Neutrophil (primary cell): ENCODE measurements around the gene FBN2.

Experiments
- H3K27ac ChIP-seq: fragments of 200-600 bp; sonication (generic); 2 replicates; pipeline ENCODE4 v1.5.1; 2016; ENCODE audit warnings: mild to moderate bottlenecking, moderate library complexity
- H3K27me3 ChIP-seq: fragments of 200-600 bp; sonication (generic); 2 replicates; pipeline ENCODE4 v1.6.0; 2016; ENCODE audit warnings: mild to moderate bottlenecking
- H3K36me3 ChIP-seq: fragments of 200-600 bp; sonication (generic); 2 replicates; pipeline ENCODE4 v1.5.1; 2017
- H3K4me1 ChIP-seq, 2 experiments: fragments of 200-600 bp in 1 of 2; sonication (generic) in 1 of 2; 1 replicate in 1 of 2; 2 replicates in 1 of 2; pipeline versions ENCODE4 v1.5.1 to v1.6.1; 2013 to 2016; ENCODE audit warnings: low read depth in 1 of 2, low read length in 1 of 2, mild to moderate bottlenecking in 1 of 2, moderate library complexity in 1 of 2; ENCODE audit not compliant: control insufficient read depth in 1 of 2, insufficient read depth in 1 of 2
- H3K4me3 ChIP-seq, 2 experiments: fragments of 200-600 bp in 1 of 2; sonication (generic) in 1 of 2; 1 replicate in 1 of 2; 2 replicates in 1 of 2; pipeline ENCODE4 v1.5.1; 2013 to 2016; ENCODE audit warnings: low read depth in 1 of 2, low read length in 1 of 2, mild to moderate bottlenecking in 1 of 2, moderate library complexity in 1 of 2
- H3K9me3 ChIP-seq: fragments of 200-600 bp; sonication (generic); 2 replicates; pipeline ENCODE4 v1.5.1; 2016
- TF ChIP-seq, protein P1 (sequence below): fragments of 200-600 bp; sonication (generic); IDR thresholded peaks from 2 replicates; pipeline ENCODE4 v1.5.1; 2016; ENCODE audit warnings: antibody characterized with exemption

FBN2 gene

DNA sequence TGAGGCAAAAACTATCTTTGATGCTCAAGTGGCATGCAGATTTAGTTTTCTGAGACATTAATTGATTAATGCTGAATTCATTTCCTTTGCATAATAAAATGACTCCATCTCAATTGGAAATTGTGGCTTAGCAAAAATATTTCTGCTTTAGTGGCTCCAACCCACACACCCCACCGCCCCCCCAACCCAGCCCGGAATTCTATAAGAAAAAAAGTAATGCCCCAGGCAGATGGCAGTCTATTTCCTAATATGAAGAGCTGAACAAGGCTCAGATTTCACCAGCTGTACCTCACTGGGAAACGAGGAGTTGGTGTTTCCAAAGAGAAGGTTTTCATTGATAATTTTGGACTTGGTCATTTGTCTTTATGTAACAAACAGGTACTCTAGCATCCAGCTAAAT is 182.1 kb downstream of the FBN2 start:
- H3K27me3 ChIP-seq = no peaks in the 10 kb centered on the region
- H3K4me3 ChIP-seq = no peak overlapping the region
- H3K9me3 ChIP-seq = no peaks in the 10 kb centered on the region
- H3K27ac ChIP-seq = no peak overlapping the region
- no peaks in the 10 kb centered on the region for H3K4me1 ChIP-seq
- H3K36me3 ChIP-seq = peaks cover 8% of the 10 kb centered on the region
- TF ChIP-seq, protein P1, sequence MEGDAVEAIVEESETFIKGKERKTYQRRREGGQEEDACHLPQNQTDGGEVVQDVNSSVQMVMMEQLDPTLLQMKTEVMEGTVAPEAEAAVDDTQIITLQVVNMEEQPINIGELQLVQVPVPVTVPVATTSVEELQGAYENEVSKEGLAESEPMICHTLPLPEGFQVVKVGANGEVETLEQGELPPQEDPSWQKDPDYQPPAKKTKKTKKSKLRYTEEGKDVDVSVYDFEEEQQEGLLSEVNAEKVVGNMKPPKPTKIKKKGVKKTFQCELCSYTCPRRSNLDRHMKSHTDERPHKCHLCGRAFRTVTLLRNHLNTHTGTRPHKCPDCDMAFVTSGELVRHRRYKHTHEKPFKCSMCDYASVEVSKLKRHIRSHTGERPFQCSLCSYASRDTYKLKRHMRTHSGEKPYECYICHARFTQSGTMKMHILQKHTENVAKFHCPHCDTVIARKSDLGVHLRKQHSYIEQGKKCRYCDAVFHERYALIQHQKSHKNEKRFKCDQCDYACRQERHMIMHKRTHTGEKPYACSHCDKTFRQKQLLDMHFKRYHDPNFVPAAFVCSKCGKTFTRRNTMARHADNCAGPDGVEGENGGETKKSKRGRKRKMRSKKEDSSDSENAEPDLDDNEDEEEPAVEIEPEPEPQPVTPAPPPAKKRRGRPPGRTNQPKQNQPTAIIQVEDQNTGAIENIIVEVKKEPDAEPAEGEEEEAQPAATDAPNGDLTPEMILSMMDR = no peak

GRCh38 chr5:128353441-128354107 is 184.5 kb downstream of the FBN2 start:
- no peak overlapping the region for H3K27ac ChIP-seq
- no peaks in the 10 kb centered on the region for H3K27me3 ChIP-seq
- H3K4me3 ChIP-seq = no peak overlapping the region
- no peaks in the 10 kb centered on the region for H3K4me1 ChIP-seq
- TF ChIP-seq, protein P1 = no peak
- peaks cover 18% of the 10 kb centered on the region for H3K36me3 ChIP-seq
- no peaks in the 10 kb centered on the region for H3K9me3 ChIP-seq

GRCh38 chr5:128350705-128351104 is 187.3 kb downstream of the FBN2 start:
- no peaks in the 10 kb centered on the region for H3K9me3 ChIP-seq
- TF ChIP-seq, protein P1 = no peak

GRCh38 chr5:128349044-128349858 is 188.8 kb downstream of the FBN2 start:
- no peak overlapping the region for H3K4me3 ChIP-seq
- H3K4me1 ChIP-seq = no peaks in the 10 kb centered on the region
- H3K9me3 ChIP-seq = no peaks in the 10 kb centered on the region
- peaks cover 16% of the 10 kb centered on the region for H3K36me3 ChIP-seq
- no peaks in the 10 kb centered on the region for H3K27me3 ChIP-seq
- H3K27ac ChIP-seq = no peak overlapping the region
- TF ChIP-seq, protein P1 = no peak

More at GRCh38 chr5:128350705-128351104, 187.3 kb downstream of the FBN2 start:
- no peak overlapping the region for H3K27ac ChIP-seq
- H3K27me3 ChIP-seq = no peaks in the 10 kb centered on the region
- peaks cover 10% of the 10 kb centered on the region for H3K36me3 ChIP-seq
- no peak overlapping the region for H3K4me3 ChIP-seq
- no peaks in the 10 kb centered on the region for H3K4me1 ChIP-seq

DNA sequence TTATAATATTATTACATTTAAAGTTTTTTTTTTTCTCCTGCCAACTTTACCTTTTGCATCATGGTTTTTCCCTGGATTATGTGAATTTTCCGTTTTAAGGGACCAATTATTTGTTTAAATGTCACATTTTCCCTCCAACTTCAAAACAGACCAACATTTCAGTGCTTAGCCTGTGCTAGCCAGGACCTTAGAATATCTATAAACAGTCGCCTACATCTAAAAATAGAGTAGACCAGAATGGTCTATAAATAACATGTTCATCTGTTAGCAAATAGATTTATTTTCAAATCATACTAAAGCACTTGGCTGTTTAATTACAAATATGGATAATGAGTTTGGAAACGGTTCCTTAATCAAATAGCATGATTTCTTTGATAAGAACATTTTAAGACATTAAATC is 192.0 kb downstream of the FBN2 start:
- H3K4me3 ChIP-seq = no peak overlapping the region
- no peak overlapping the region for H3K27ac ChIP-seq
- peaks cover 10 to 14% of the 10 kb centered on the region in 2 experiments for H3K4me1 ChIP-seq
- peaks cover 16% of the 10 kb centered on the region for H3K36me3 ChIP-seq
- H3K27me3 ChIP-seq = no peaks in the 10 kb centered on the region
- TF ChIP-seq, protein P1 = no peak
- H3K9me3 ChIP-seq = no peaks in the 10 kb centered on the region
